ENCODE measurements around the gene WSCD1.

The WSCD1 gene

DNA sequence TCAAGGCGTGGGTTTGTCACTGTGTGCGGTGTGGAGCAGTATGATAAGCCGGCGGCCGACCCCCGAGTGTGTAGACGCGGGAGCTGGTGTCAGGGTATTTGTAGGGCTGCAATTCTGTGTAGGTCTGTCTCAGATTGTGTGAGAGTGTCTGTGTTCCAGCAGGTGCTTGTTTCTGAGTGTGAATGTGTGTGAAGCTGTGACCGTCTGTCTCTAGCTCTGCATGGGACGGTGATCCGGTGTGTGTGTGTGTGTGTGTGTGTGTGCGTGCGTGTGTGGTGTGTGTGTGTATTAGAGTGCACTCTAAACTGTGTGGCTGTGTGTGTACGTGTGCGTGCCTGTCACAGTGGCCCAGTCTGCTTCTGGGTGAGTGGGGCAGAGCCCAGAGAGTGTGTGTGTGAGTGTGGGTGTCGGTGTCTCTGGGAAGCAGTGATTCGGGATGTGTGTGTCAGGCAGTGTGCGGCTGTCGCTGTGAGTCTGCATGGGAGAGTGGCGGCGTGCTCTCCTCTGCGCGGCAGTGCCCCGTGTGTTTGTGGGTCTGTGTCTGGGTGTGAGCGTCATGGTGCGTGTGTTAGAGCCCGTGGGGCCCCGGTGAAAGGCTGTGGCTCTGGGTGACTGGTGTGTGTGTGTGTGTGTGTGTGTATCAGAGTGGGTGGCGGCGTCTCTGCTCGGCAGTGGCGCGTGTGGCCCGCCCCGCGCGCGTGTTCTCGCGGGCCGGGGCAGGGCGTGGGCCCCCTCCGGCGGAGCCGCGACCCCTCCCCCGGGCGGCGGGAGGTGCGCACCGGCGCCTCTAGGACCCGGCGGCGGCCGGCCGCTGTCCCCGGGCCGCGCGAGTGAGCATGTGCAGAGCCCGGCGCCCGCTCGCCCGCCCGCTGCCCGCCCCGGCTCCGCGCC, at the start of gene WSCD1:
Gene WSCD1, plus strand, starts transcription at position 841 of the 891 bp plus-strand sequence. CDS start 10,280 bp downstream, outside the sequence.
- no peak for DNase-seq (ENCODE audit: low read depth in 2 of 2)

GRCh38 chr17:6021011-6021400, 49.2 kb upstream of the WSCD1 start:
- DNase-seq (ENCODE audit: low read depth in 2 of 2), result no peak

DNA sequence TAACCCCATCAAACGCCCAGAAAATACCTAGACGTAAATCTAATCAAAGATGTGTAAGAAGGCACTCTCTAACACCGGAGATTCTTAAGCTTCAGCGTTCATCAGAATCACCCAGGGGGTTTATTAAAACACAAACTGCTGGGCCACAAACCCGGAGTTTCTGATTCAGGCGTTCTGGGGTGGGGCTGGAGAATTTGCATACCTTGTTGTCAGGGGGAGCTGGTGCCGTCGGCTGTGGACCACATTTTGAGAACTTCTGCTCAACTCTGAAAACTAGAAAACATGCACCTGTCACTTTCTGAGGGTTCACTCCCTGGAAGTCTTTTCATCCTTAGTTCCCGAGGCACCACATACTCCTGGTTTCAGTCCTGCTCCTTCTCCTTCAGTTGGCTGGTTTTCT, 48.6 kb upstream of the WSCD1 start:
- no peak for DNase-seq (ENCODE audit: low read depth in 2 of 2)

DNA sequence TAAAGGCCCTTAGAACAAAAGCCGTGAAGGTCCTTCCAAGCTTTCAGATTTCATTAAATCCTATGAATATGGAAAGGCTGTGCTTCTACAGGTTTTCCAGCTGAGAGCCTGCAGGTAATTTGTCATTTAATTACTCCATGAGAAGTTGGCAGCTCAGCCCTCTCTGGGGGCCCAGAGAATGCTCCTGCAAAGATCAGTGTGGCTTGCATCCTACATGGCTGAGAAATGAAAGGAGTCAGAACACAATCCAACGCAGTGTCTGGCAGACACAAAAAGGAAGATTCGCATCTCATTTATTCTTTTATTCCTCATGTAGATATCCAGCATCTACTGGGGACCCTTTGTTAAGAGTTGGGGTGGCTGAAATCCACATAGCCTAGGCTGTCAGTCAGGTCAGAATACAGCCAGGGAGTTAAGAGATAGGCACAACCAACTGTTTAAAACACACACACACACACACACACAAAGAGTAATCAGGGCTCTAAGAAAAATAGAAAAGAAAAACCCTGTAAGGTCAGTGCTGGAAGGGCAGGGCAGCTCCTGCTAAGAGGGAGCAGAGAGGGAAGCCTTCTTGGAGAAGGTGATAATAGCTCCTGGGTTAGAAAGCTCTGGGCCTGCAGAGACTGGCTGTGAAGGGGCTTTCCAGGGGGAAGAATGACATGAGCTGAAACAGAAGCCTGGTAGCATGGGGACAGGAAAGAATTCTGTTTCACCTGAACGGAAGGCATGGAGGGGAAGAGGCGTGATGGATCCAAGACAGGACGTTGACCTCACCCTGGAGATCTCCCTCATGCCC, 46.9 kb upstream of the WSCD1 start:
- no peak for DNase-seq (ENCODE audit: low read depth in 2 of 2)

GRCh38 chr17:6024576-6024975, 45.6 kb upstream of the WSCD1 start:
- no peak for DNase-seq (ENCODE audit: low read depth in 2 of 2)

GRCh38 chr17:6027342-6028024, 42.7 kb upstream of the WSCD1 start:
- DNase-seq (ENCODE audit: low read depth in 2 of 2), result no peak

DNA sequence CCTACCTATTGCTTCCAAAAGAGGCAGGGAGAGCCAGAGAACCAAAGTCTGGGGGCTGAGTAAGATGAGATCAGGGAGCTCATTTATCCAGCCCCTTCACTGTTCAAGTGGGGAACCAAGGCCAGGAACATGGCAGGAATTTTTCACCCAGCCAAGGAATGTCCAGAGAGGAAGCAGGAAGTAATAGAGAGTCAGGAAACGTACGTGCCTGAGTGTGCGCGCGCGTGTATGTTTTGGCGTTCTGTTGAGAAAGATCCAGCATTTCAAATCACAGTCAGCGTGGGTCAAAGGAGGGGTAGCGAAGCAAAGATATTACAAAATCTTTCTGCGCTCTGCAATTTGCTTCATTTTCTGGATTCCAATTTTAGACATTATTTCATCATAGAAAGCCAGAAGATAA, 41.9 kb upstream of the WSCD1 start:
- DNase-seq (ENCODE audit: low read depth in 2 of 2), result no peak

DNA sequence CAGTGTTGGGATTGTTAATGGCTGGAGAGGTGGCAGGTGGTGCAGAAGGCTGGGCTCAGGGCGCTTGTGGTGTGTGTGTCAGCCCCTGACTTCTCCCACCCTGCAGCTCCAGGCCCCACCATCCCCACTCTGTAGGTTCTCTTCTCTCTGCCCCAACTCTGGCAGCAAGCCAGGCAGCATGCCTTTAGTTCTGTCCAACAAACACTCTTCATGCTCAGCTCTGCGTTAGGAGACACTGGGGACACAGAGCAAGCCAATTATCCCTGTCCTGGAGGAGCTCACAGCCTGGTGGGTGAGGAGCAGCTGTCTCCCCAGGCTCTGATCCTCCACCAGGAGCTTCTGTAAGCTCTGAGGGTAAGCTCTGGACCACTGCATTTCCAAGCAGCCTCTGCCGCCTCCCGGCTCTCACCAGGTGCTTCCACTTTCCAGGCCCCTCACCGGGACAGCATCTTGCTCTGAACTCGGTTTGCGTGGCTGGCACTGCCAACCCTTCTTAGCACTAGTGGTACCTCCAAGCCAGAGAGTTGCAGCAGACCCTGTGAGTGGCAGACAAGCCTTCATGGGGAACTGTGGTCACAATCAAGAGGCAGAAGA, 34.3 kb upstream of the WSCD1 start:
- no peak for DNase-seq (ENCODE audit: low read depth in 2 of 2)

GRCh38 chr17:6040504-6040903, 29.7 kb upstream of the WSCD1 start:
- no peak for DNase-seq (ENCODE audit: low read depth in 2 of 2)

DNA sequence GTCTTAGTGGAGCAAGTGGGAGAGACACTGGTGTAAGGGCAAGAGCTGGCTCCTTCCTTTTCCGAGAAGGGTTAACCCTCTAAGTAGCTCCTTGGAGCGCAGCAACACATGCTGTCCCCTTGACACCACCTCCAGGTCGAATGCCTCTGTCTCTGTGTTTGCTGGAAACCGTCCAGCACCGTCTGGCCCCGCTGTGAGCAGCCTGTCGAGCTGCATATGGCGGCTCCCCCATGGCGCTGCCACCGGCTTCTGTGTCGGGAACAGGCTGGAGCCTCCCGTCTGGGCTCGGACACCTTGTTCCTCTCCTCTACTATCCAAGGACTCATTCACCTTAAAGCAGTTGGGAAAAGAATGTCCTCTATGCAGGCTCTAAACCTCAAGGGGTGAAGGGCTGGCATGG, 28.9 kb upstream of the WSCD1 start:
- no peak for DNase-seq (ENCODE audit: low read depth in 2 of 2)

- DNase-seq (ENCODE audit: low read depth in 2 of 2), result no peak
These were observed 26.8 kb upstream of the WSCD1 start for GRCh38 chr17:6043405-6043804.

DNA sequence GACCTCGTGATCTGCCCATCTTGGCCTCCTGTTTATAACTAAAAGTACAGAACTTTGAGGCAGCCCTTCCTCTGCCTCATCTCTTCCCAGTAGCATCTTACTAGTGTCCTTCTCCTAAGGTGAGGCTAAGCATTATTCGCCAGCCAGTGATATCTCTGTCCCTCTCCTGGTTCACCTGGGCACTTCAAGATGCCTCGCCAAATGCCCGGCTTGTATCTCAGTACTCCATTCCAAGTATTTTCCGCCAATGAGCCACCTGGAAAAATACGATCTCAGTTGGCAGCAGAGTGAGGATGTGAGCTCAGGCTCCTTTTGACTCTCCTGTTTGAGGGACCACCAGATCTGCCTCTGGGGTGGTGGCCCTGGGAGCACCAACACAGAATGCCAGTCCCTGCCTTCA, 25.9 kb upstream of the WSCD1 start:
- no peak for DNase-seq (ENCODE audit: low read depth in 2 of 2)

- no peak for DNase-seq (ENCODE audit: low read depth in 2 of 2)
These were observed 24.4 kb upstream of the WSCD1 start for GRCh38 chr17:6045621-6046357.

DNA sequence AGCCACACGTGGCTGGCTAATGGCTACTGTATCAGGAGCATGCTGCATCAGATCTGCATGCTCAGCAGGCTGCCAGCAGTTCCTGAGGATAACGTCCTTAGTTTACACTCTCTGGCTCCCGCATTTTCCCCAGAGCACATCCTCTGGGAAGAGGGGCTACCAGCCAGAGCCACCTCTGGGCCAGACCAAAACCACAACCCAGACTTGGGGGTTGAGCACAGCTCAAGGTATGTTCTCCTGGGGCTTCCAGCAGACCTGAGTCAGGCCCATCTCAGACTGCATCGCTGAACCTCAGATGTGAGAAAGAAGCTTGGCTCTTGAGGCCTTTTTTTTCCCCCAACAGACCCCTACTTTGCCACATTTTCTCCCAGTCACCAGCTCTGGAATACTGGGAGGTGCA, 23.7 kb upstream of the WSCD1 start:
- no peak for DNase-seq (ENCODE audit: low read depth in 2 of 2)

- DNase-seq (ENCODE audit: low read depth in 2 of 2), result no peak
These were observed 23.2 kb upstream of the WSCD1 start for GRCh38 chr17:6046931-6047330.

DNA sequence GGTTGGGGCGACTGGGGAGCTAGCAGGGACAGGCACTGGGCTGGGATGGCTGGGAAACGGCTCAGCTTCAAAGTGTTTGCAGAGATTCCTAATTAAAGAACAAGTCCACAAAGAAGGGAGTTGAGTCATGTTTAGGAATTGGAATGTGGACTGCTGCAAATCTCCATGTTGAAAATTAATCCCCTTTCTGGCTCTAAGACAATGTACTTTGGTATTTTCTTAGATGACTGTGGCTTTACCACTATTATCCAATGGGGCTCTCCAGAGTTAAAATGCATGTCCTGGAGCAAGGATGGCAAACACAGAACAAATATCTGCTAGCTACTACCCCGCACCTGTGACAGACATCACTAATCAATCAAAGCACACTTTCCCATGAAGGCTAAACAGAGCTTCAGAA, 22.2 kb upstream of the WSCD1 start:
- DNase-seq (ENCODE audit: low read depth in 2 of 2), result no peak

- DNase-seq (ENCODE audit: low read depth in 2 of 2), result no peak
These were observed 21.7 kb upstream of the WSCD1 start for GRCh38 chr17:6048486-6048885.

GRCh38 chr17:6052926-6053325, 17.3 kb upstream of the WSCD1 start:
- no peak for DNase-seq (ENCODE audit: low read depth in 2 of 2)

DNA sequence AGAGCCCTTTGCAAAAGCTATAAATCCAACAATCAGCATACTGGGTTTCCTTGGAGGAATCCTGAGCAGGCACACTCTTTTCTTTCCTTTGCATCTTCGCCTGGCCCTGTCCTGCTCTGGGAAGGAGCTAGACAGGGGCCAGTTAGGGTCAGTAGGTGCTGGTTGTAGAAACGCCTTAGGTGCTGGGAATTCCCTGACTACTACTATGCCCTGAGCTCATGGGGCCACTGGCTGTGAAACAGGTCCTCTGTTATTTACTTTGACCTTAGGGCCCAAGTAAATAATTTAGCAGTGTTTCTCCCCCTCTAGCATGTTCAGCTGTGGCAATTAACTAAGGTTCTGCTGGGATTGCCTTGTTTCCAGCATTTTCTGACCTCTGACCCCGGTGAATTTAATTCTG, 15.8 kb upstream of the WSCD1 start:
- DNase-seq (ENCODE audit: low read depth in 2 of 2), result no peak

DNA sequence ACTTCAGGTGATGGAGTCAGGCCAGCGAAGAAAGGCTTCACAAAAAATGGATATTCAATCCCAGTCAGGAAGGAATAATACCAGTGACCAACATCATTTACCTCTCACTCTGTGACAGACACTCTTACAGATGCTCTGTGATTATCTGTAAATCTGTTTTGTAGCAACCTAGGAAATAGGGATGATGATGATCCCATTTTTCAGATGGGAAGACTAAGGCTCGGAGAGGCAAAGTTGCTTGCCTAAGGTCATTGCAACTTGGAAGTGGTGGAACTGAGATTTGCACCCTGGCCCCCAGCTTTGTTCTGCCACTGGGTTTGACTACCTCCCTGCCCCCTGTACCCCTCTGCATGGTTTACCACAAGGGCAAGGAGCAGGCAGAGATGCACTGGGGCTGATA, 14.1 kb upstream of the WSCD1 start:
- no peak for DNase-seq (ENCODE audit: low read depth in 2 of 2)

DNA sequence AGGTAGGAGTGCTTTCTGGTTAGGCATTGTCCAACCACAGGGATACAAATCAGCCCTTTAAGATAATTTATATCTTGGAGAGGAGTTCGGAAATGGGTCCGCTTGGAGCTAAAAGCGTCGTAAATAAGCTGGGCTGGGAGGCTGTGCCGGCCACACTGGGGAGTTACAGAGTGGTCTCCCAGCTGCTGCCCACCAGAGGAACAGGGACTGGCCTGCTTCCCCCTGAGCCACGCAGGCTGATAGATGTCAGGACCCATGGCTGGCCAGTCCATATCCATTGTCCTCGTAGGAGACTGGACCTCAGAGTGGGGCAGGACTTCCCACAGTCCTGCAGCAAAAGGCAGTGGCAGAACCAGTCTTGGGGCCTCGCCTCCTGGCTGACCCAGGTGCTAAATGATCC, 12.6 kb upstream of the WSCD1 start:
- DNase-seq (ENCODE audit: low read depth in 2 of 2), result no peak

Data from stimulated activated CD8-positive, alpha-beta memory T cell treated with anti-CD3 and anti-CD28 coated beads, Interleukin-2, amount 100 ng/mL, for 48 hours (primary cell).